COLO668 (cell line): Measurements from ENCODE around the gene CSF2RB.

Experiments
- DNase-seq: peaks from one replicate; lab custom pipeline; 2025; ENCODE audit not compliant: unreplicated experiment; lab: John Stamatoyannopoulos, UW

CSF2RB gene

GRCh38 chr22:36918586-36919284 lies 5.3 kb downstream of the CSF2RB start:
- no peak for DNase-seq

GRCh38 chr22:36921309-36922104 lies 8.1 kb downstream of the CSF2RB start:
- DNase-seq, result no peak

GRCh38 chr22:36922105-36922608 lies 8.7 kb downstream of the CSF2RB start:
- no peak for DNase-seq

DNA sequence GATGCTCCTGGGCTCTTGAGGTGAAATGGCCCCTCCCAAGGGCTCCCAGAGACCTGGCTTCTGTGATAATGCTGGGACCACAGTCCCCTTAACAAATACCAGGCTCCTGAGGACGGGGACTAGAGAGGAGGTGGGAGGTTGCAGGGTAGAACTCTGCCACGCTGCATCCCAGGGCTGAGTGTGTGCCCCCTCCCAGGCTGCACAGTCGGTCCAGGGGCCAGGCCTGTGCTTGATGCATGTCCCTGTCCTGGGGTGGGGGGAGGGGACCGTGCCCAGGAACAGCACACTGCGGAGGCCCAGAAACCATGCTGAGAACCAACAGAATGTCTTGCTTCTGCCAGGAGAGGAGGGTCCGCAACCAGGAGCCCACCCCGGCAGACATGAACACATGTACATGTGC lies 9.3 kb downstream of the CSF2RB start:
- DNase-seq, result no peak

GRCh38 chr22:36923131-36923788 lies 9.8 kb downstream of the CSF2RB start:
- DNase-seq, result no peak

DNA sequence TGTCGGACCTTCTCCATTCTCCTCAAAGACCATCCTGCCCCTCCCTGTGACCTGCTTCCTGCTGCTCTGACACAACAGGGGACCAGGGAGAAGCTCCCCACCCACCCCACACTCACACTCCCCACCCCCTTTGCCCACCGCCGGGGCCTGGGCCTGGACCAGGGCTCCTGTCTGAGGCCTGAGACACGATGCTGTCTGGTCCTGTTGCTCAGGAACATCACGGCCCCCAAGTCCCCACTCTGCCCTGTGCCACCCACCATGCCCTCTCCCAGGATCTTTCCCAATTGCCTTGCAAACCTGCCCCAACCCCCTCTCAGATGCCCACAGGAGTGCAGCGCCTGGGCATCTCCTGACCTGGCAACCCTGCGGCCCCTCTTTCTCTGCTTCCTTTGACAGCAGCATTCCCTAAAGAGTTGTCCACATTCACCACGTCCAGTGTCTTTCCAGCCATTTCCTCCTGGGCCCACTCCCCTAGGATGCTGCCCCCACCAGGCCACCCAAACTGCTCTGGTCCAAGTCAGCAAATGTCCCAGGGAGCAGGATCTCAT lies 10.8 kb downstream of the CSF2RB start:
- no peak for DNase-seq

GRCh38 chr22:36925388-36926290 lies 12.2 kb downstream of the CSF2RB start:
- no peak for DNase-seq

GRCh38 chr22:36926309-36926708 lies 12.9 kb downstream of the CSF2RB start:
- no peak for DNase-seq

GRCh38 chr22:36926721-36927435 lies 13.4 kb downstream of the CSF2RB start:
- DNase-seq, result no peak

- no peak for DNase-seq
These were observed 14.2 kb downstream of the CSF2RB start for GRCh38 chr22:36927671-36928070.

GRCh38 chr22:36928196-36928595 lies 14.8 kb downstream of the CSF2RB start:
- DNase-seq, result no peak

DNA sequence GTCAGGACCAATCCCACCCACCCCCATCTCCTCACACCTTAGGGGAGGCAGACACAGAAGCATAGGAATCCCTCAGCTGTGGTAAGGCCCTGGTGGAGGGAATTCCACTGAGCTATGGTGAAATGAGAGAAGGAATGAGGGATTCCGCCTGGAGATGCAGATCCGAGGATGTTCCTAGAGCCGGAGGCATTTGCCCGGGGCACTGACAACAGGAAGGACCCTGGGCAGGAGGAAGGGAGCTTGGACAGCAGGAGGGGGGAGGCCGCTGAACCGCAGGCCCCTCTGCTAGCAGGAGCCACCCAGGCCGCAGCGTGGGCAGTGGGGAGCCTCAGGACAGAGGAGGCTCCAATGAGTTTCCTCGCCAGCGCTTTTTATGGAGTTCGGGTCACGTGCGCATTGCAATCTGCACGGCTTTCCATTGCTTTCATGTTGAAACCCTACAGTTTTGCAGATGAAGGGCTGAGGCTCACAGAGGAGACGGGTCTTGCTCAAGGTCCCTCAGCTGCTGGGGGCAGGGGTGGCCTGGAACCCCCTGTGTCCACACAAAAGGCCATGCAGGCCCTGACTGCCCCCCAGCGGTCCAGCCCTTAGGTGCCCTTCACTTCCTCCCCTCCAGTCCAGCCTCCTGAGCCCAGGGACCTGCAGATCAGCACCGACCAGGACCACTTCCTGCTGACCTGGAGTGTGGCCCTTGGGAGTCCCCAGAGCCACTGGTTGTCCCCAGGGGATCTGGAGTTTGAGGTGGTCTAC lies 15.5 kb downstream of the CSF2RB start:
- DNase-seq, result no peak

- DNase-seq, result no peak
These were observed 16.2 kb downstream of the CSF2RB start for GRCh38 chr22:36929621-36930020.

DNA sequence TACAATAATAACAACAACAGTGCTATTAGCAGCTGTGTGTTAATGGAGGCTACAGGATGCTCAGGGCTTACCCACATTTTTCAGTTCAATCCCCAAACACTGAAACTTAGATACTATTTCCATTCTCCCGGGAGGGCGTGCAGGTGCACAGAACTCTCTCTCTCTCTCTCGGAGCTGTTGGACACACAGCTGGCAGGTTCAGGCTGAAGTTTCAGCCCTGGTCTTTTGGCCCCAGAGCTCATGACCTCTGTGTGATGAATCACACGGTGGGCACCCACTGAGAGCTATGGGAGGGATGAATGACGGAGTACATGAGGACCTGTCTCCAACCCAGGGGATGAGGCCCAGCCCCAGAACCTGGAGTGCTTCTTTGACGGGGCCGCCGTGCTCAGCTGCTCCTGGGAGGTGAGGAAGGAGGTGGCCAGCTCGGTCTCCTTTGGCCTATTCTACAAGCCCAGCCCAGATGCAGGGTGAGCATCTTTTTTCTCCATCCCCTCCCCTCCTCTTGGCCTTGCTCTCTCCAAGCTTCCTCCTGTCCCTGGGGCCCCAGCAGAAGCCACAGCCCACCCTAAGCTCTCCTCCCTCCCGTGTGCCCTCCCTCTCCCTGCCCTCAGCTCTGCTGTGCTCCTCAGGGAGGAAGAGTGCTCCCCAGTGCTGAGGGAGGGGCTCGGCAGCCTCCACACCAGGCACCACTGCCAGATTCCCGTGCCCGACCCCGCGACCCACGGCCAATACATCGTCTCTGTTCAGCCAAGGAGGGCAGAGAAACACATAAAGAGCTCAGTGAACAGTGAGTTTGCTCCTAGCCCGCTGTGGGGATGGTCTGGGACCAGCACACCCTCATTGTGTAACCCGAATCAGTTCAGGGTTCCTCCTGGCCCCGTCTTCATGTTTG lies 16.9 kb downstream of the CSF2RB start:
- no peak for DNase-seq

DNA sequence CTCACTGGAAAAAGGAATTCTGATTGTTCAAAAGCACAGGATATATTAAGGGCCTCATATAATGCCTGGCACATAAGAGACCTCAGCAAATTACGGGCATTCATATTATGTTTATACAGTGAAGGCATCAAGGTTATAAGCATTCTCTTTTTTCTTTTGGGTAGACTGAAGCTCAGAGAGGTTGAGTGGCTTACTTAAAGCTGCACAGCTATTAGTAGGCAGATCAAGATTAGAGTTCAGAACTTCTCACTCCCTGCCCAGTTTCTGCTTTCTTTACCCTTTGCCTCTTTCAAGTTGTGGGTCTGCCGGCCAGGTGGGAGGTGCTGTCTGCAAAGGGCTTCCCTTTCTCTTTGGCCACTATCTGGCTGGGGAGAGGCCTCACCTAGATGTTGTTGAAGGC lies 18.0 kb downstream of the CSF2RB start:
- no peak for DNase-seq

DNA sequence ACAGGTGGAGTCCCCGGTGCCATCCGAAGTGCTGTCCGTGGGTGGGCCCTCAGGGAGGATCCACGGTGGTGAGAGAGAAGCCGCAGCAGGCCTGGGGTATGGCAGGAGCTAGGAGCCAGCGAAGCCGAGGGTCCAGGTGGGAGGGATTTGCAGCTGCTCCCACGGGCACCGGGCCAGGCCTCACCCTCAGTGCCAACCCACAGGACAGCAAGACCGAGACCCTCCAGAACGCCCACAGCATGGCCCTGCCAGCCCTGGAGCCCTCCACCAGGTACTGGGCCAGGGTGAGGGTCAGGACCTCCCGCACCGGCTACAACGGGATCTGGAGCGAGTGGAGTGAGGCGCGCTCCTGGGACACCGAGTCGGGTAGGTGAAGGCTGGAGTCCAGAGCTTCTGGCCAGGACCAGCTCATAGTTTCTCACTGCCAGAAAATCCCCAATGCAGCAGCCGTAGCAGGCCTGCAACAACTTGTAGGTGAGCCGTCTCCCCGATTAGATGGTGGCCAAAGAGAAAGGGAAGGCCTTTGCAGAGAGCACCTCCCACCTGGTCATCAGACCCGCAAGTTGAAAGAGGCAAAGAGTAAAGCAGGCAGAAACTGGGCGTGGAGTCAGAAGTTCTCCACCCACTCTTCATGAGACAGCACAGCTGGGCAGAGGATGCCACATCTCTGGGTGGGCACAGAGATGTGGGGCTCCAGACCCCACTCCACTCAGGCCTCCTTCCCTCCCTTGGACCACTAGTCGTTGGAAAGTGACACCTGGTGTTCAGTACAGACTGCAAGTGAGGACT lies 20.4 kb downstream of the CSF2RB start:
- DNase-seq, result no peak
